GM19328 (cell line): ENCODE data around the gene ZNF407.

Source experiments
- ATAC-seq: cut with Tn5 transposase; IDR thresholded peaks from one replicate; pipeline ENCODE4 v1.9.1; 2021; ENCODE audit warnings: mild to moderate bottlenecking, moderate library complexity; ENCODE audit not compliant: unreplicated experiment

ZNF407 gene

GRCh38 chr18:74914648-74915047, 317.0 kb downstream of the ZNF407 start:
- no peak for ATAC-seq

- ATAC-seq: no peak
Observed at GRCh38 chr18:74916773-74917393, 319.2 kb downstream of the ZNF407 start.

DNA sequence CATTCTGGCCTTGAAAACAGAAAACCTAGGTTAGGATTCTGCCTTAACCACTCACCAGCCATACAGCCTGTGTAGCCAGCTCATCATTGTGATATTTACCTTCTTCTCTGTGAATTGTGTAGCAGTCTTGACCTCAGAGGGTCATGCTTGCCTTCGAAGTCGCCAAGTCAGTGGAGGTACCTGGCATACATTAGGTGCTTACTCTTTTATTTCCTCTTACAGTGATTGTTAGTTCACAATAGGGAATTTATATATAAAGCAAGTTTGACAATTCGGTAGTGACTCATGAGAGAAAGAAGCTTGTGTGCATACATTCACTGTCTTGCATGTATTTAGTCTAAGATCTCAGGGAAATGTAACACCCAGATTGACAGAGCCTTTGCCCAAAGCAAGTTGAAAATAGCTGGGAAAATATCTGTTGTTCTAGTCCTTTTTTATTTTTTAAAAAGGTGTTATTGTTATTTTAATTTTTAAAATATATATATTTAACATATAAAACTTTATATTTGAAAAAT, 320.7 kb downstream of the ZNF407 start:
- no peak for ATAC-seq

DNA sequence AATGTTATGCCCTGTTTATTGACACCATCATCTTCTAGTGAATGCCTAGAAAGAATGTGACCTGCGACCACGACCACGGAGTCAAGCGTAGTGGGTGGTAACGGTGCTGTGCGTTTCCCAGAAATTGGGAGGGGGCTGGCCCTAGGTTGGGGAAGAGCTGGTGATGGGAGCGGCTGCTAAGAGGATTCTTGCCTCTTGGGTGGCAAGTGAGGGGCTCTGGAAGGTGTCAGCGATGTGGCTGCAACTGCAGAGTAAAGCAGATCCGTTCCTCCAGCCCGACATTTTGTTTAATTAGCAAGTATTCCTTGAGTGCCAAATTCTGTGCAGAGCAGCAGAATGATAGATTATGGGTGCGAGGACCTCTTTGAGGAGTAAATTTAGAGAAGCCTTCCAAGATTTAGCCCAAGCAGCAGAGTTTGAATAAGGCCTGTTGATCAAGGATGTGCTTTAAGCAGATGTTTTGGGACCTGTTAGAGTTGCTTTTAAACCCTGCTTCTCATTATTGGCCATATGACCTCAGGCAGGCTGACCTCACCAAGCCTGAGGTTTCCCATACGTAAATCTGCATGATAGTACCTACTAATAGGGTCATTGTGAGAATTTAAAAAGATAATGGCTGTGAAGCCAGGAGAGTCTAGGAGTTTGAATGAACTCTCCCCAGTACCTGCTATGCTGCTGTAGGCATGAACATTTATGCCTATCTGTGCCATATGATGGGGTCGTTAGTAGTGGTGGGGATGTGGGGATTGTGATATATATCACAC, 323.6 kb downstream of the ZNF407 start:
- no peak for ATAC-seq

- ATAC-seq: no peak
Observed at GRCh38 chr18:74926051-74926450, 328.4 kb downstream of the ZNF407 start.

GRCh38 chr18:74928194-74928968, 330.7 kb downstream of the ZNF407 start:
- no peak for ATAC-seq

GRCh38 chr18:74929110-74929509, 331.4 kb downstream of the ZNF407 start:
- no peak for ATAC-seq

- ATAC-seq: no peak
Observed at GRCh38 chr18:74930616-74931015, 332.9 kb downstream of the ZNF407 start.

DNA sequence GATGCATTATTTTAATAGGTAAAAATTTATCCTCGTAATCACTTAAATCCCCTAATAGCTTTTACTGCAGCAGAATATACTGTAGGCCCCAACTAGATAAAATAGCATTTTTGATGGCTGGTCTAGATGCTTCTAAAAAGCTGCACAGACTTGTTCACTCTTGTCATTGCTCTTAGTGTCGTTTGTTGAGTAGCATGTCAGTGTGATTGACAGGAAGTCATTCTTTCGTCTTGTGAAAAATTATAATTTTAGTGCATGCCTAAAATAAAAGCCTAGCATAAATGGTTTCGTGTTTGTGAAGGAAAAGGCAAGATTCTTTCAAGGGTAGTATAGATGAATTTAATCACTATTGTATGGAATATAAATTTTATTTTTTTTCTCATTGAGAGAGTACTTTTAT, 336.3 kb downstream of the ZNF407 start:
- ATAC-seq: no peak

DNA sequence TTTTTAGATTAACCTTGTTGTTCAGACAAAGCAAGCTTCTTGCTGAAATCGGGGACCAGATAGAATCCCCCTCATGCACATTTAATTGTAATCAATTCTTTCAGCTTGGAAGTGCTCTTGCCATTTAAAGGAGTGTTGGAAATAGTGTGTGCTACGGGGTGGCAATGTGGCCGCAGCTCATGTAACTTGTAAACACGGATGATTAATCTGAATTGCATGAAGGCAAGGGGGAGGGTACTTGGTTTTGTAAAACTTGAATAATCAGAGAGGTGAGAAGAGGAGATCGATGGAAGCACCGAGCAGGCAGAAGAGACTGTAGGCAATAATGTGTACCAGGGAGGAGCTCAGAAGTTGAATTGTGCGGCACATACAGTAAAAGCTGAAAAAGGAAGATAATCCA, 337.8 kb downstream of the ZNF407 start:
- no peak for ATAC-seq

DNA sequence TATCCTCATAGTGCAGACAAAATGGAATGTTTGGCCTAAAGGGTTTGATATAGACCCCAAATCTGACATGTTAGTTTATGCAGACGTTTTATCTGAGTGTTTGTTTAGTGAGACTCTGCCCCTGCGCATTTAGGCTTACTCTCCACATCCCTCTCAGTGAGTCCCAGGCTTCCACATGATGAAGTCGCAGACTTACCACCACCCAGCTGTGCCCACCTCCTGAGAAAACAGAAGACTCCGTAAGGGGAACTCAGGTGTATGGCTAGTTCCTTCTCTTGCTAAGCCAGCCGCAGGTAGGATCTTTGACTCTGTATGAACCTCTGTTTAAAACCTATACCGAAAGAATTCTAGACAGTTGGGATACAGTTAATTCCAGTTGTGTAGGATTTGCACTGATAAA, 338.7 kb downstream of the ZNF407 start:
- ATAC-seq: no peak

DNA sequence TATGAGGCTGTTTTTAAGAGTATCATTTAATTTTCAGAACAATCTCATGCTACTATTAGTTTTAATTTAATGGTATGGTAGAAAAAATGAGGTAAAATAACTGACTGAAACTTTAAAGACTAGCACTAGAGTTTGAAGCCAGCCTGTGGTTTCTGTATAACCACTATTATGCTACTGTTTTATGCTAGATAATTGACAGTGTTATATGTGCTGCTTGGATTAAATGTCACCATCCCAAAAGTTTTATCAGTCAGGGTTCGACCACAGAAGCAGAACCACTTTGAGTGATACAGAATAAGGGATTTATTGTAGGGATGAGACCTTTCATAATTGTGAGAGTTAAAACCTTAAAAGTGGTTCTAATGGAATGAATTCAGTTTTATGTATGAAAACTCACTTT, 339.6 kb downstream of the ZNF407 start:
- ATAC-seq: no peak

DNA sequence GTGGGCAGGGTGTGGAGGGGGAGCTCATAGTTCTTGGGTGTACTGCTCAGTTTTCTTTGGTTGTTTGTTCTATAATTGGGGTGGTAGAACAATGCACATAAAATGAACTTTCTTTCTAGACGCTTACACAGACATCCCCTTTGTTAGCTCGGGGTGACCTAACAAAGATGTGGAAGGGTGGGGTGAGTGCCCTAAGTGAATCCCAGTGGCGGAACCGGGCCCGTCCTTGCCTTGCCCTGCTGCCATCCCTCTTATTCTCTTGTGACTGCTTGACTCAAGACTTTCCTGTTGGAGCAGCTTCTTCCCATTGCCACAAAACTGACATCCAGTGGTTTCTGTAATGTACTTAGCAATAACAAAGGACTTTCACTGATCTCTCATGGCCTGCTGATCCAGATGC, 343.2 kb downstream of the ZNF407 start:
- ATAC-seq: no peak

- ATAC-seq: peak; percentile 75
Observed at GRCh38 chr18:74942319-74942910, 344.7 kb downstream of the ZNF407 start.

DNA sequence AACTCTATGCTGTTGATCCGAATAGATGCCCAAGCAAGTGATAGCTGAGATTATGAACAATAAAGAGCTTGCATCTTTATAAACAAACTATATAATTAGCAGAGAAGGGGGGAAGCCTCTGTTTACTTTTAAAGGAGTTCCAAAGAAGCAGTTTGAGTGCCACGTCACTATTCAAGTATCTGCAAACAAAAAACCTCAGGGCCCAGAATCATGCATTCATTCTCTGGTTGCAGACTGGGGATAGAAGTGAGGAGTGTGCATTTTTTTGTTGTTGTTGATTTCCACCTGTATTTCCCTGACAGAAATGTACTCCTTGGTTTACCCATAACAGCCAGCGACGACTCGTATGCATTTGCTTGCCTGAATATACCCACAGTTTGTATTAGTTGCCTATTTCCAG, 347.0 kb downstream of the ZNF407 start:
- no peak for ATAC-seq

DNA sequence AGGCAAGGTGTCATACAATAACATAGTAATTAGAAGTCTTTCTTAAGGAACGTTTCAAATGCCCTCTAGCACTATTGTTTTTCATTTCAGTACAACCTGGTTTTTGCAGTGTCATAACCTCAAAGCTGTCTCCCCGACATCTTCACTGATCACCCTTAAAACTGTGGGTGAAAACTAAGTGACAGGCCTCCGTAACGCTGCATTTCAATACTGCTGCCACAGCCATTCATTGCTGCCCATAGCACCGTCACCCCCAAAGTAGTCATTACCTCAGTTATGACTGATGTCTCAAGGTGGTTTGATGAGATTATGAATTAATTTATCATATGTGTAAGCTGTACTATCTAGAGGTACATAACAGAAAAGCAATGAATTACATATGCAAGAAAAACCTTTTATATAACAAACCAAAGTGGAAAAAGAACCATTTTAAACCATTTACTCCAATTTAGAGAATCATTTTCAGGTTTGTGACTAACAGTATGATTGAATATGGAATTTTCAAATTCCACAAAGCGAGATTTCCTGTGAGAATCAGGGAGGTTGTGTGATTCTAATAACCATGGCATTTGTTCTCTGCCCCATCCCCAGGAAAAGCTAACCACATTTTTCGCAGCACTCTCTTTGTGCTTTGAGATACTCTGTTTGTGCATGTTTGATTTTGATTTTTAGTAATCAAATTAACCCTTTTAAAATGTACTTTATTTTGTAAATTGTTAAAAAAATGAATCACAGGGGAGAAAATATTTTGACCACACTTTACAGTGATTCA, 348.3 kb downstream of the ZNF407 start:
- no peak for ATAC-seq

- ATAC-seq: no peak
Observed at GRCh38 chr18:74946646-74947375, 349.1 kb downstream of the ZNF407 start.

DNA sequence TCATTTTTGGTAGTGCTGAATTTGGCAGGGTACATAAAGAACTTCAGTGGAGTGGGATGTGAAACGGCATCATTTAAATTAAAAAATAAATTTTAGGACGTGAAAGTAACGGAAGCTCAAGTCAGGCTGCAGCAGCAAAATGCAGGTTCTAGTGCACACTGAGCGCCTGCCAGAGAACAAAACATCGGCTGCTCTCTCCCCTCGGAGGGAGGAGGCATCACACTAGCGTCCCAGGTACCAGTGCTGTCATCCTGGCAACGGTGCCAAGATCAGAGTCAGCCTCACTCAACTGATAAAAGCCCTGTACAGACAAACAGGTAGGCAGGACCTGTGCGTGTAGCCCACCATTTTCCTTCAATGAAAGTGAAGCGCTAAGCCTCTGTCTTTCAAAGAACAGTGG, 349.7 kb downstream of the ZNF407 start:
- ATAC-seq: no peak

DNA sequence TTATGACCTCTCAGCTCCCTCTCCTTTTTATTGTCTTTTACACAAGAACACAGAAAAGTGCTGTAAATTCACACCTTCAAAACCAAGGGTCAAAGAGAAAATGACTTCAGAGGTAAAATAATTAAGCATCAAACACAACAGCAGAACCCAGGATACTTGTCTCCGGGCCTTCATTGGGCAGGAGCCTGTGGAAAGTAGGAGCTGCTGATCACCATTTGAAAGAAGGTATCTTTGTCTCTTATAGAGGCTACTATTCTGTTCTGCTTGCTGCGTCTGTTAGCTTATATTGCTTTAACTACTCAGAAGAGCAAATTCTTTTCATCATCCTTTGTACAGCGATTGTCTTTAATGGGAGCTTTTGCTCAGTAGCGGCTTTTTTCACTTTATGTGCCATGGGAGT, 350.2 kb downstream of the ZNF407 start:
- ATAC-seq: no peak

DNA sequence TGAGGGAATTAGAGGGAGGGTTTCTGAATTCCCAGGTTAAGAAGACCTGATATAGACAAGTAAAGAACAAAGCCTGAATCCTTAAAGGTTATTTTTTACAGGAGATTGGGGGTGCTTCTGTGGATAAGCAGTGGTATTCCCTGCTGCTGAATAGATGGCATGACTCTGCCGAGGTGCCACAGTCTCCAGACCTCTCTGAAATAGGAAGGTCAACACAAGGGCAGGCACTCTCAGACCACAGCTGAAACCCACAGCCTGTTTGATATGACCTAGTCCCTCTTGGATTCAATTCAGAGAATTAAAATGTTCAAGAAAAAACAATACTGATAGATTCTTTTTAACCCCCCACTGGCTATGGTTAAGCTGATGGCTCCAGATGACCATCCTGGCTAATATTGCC, 351.9 kb downstream of the ZNF407 start:
- no peak for ATAC-seq
